PFSK-1 (cell line): Measurements from ENCODE around the gene NECAB2.

Source experiments
- FOXP2 ChIP-seq: optimal IDR thresholded peaks from 2 replicates; pipeline ENCODE3; 2011; ENCODE audit warnings: borderline replicate concordance, control low read depth, inconsistent platforms; ENCODE audit not compliant: insufficient read depth; ENCODE audit errors: extremely low read length, extremely low read depth
- POLR2AphosphoS5 ChIP-seq: IDR thresholded peaks from 2 replicates; pipeline ENCODE4 v1.6.1; 2012; ENCODE audit warnings: low read depth, mild to moderate bottlenecking, control low read depth, low read length, moderate library complexity
- SIN3A ChIP-seq: IDR thresholded peaks from 2 replicates; pipeline ENCODE4 v1.6.1; 2012; ENCODE audit warnings: mild to moderate bottlenecking, low read length, moderate library complexity, borderline replicate concordance; ENCODE audit not compliant: insufficient read depth
- TAF1 ChIP-seq: IDR thresholded peaks from 2 replicates; pipeline ENCODE4 v1.6.1; 2012; ENCODE audit warnings: low read length, control low read depth, borderline replicate concordance; ENCODE audit not compliant: insufficient read depth
- TF ChIP-seq, protein P1 (sequence below), 2 experiments: IDR thresholded peaks; 2 replicates each; pipeline versions ENCODE4 v1.6.1 to v1.8.0; 2011 to 2012; ENCODE audit warnings: low read depth in 2 of 2, low read length in 2 of 2, control low read depth in 1 of 2, inconsistent platforms in 1 of 2, mild to moderate bottlenecking in 1 of 2, moderate library complexity in 1 of 2; ENCODE audit not compliant: insufficient read depth in 1 of 2

Gene NECAB2

DNA sequence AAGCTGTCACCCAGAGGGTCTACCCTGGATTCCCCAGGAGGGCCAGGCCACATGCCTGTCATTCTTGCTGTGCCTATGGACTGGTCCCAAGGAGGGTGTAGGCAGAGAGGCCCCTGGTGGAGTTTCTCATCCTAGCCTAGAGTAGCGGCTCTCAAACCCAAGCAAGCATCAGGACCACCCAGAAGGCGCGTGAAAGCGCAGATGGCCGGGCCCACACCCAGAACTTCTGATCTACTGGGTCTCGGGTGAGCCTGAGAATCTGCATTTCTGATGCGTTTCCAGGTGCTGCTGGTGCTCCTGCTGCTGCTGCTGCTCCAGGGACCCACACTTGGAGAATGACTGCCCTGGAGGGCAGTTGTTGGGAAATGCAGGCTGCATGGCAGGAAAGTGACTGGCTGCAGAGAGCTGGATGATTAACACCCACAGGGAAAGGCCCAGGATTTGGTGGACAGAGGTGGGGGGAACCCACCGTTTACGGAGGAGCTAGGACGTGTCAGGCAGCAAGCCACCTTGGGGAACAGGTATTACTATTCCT lies 24.5 kb upstream of the NECAB2 start:
- TF ChIP-seq FOXP2: no peak
- TF ChIP-seq, protein P1, sequence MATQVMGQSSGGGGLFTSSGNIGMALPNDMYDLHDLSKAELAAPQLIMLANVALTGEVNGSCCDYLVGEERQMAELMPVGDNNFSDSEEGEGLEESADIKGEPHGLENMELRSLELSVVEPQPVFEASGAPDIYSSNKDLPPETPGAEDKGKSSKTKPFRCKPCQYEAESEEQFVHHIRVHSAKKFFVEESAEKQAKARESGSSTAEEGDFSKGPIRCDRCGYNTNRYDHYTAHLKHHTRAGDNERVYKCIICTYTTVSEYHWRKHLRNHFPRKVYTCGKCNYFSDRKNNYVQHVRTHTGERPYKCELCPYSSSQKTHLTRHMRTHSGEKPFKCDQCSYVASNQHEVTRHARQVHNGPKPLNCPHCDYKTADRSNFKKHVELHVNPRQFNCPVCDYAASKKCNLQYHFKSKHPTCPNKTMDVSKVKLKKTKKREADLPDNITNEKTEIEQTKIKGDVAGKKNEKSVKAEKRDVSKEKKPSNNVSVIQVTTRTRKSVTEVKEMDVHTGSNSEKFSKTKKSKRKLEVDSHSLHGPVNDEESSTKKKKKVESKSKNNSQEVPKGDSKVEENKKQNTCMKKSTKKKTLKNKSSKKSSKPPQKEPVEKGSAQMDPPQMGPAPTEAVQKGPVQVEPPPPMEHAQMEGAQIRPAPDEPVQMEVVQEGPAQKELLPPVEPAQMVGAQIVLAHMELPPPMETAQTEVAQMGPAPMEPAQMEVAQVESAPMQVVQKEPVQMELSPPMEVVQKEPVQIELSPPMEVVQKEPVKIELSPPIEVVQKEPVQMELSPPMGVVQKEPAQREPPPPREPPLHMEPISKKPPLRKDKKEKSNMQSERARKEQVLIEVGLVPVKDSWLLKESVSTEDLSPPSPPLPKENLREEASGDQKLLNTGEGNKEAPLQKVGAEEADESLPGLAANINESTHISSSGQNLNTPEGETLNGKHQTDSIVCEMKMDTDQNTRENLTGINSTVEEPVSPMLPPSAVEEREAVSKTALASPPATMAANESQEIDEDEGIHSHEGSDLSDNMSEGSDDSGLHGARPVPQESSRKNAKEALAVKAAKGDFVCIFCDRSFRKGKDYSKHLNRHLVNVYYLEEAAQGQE (IDR thresholded peaks at IDR 0.05; ENCODE audit: insufficient read depth in 1 of 2, low read depth in 2 of 2, low read length in 2 of 2): no peak
- no peak for TF ChIP-seq SIN3A
- TF ChIP-seq TAF1: no peak
- TF ChIP-seq POLR2AphosphoS5: no peak

DNA sequence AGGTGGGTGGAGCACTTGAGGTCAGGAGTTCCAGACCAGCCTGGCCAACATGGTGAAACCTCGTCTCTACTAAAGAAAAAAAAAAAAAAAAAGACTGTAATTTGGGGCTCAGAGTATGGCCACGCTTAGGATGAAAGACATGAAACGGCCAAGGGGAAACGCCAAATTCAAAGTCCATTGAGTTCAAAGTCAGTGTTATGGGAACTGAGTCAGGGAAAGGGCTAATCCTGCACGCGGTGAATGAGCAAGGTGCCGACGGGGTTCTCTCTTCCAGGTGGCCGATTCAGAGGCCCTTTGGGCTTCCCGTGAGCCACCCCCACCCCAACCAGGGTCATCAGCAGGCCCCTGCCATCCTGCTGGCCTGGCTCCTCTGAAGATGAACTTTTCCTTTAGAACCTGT lies 22.5 kb upstream of the NECAB2 start:
- no peak for TF ChIP-seq SIN3A
- no peak for TF ChIP-seq TAF1
- TF ChIP-seq FOXP2: no peak
- no peak for TF ChIP-seq POLR2AphosphoS5
- TF ChIP-seq, protein P1 (IDR thresholded peaks at IDR 0.05; ENCODE audit: insufficient read depth in 1 of 2, low read depth in 2 of 2, low read length in 2 of 2): no peak

DNA sequence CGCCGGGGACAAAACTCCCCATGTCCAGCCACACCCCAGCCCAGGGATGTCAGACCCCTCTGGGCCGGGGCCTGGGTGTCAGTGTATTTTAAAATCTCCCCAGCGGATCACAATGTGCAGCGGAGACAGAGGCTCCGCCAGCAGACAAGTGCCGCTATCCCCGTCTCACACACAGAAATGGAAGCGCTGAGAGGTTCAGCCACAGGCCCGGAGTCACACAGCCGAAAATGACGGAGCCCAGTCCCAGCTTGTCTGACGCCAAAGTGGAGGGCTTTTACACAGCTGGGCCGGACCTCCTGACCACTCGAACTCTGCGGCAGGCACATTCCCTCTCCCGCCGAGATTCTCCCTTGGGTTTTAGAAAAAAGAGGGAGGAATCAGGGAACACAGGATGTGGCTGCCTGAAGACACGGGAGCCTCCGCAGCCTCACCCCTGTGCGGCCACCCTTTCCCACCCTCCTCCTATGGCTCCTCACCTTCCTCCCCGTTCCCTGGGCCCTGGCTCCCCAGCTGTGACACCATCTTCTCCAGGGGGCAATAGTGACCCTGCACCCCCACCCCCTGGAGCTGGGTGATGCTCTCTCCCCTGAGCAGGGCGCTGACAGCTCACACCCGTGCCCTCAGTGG lies 21.8 kb upstream of the NECAB2 start:
- TF ChIP-seq FOXP2: no peak
- no peak for TF ChIP-seq TAF1
- TF ChIP-seq, protein P1 (IDR thresholded peaks at IDR 0.05; ENCODE audit: insufficient read depth in 1 of 2, low read depth in 2 of 2, low read length in 2 of 2): no peak
- TF ChIP-seq SIN3A: no peak
- TF ChIP-seq POLR2AphosphoS5: no peak

DNA sequence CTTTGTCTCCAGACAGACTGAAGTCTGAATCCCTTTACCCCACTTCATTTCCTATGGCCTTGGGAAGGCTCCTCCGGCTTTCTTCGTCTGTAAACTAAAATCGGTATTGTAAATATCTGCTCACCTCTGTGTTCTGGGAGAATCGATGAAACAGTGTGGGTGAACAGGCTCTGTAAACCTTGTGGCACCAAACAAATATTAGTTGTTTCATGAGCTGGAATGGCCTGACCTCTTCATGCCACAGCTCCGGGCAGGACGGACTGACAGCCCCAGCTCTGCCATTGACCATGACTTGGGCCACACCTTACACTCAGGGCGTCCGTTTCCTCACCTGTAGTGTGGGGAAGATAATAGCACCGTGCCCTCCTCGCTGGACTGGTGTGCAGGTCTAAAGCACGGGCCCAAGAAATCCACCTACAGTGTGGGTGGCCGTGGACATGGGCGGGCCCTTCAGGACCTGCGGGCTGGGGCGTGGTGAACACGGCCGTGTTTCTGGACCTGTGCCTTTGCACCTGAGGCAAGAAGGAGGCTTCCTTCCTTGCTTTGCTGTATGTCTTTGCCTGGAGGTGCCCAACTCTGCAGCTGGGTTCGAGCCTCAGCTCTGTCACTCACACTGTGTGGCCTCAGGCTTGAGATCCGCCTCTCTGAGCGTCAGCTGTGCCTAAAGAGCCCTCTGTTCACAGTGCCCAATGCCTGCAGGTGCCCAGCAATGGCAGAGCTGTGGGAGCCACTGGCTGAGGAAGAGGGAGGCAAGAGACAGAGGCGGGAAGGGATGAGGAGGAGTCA lies 21.1 kb upstream of the NECAB2 start:
- TF ChIP-seq, protein P1 (IDR thresholded peaks at IDR 0.05; ENCODE audit: insufficient read depth in 1 of 2, low read depth in 2 of 2, low read length in 2 of 2): no peak
- no peak for TF ChIP-seq POLR2AphosphoS5
- TF ChIP-seq FOXP2: no peak
- TF ChIP-seq SIN3A: no peak
- TF ChIP-seq TAF1: no peak
